H1 (cell line): ENCODE results near the gene COL6A1. TPM values are rescaled to one million over a fixed set of nuclear protein-coding genes. Genes with fewer than 3 reads are reported as not detected.

Experiments used
- CTCF ChIA-PET: fragments of 300-600 bp; sonication (Branson Sonifier 250); formaldehyde crosslinking; loops from one replicate; lab custom pipeline; 2021; ENCODE audit not compliant: partially characterized antibody; lab: Charles Lee
- POLR2A ChIA-PET: fragments of 300-600 bp; sonication (Branson Sonifier 250); formaldehyde crosslinking; loops from one replicate; lab custom pipeline; 2021; ENCODE audit warnings: inconsistent platforms; ENCODE audit not compliant: partially characterized antibody; lab: Charles Lee
- DNase-seq, 2 experiments: peaks; one replicate each; pipeline versions ENCODE4 v3.0.0 to v3.0.0-alpha.2; 2010 to 2022; ENCODE audit warnings: low spot score in 2 of 2, low read depth in 1 of 2, mixed read lengths in 1 of 2
- FAIRE-seq: peaks from 2 replicates; lab custom pipeline; 2011; peaks lifted over from hg19 to GRCh38; lab: Jason Lieb, UNC
- H2AFZ ChIP-seq: 2 replicates; pipeline ENCODE4 v1.8.1; 2012; ENCODE audit warnings: low read length, inconsistent platforms
- H2AK5ac ChIP-seq: 2 replicates; pipeline ENCODE4 v1.6.1; 2013; ENCODE audit warnings: low read depth, low read length
- H2BK120ac ChIP-seq: replicated peaks from 2 replicates; pipeline ENCODE3; 2013; ENCODE audit warnings: low read depth, low read length, inconsistent platforms
- H2BK12ac ChIP-seq: 2 replicates; pipeline ENCODE4 v1.6.1; 2013; ENCODE audit warnings: low read depth, low read length
- H2BK15ac ChIP-seq: 2 replicates; pipeline ENCODE4 v1.6.1; 2013; ENCODE audit warnings: low read length
- H2BK20ac ChIP-seq: 2 replicates; pipeline ENCODE4 v1.6.1; 2013; ENCODE audit warnings: low read length
- H2BK5ac ChIP-seq: 2 replicates; pipeline ENCODE4 v1.6.1; 2013; ENCODE audit warnings: low read depth, low read length
- H3K14ac ChIP-seq: 2 replicates; pipeline ENCODE4 v1.6.1; 2013; ENCODE audit warnings: inconsistent platforms; ENCODE audit not compliant: insufficient read length
- H3K18ac ChIP-seq: 2 replicates; pipeline ENCODE4 v1.6.1; 2013; ENCODE audit warnings: low read length; ENCODE audit errors: extremely low read depth
- H3K23ac ChIP-seq: 2 replicates; pipeline ENCODE4 v1.6.1; 2013; ENCODE audit warnings: inconsistent platforms; ENCODE audit not compliant: insufficient read length
- H3K23me2 ChIP-seq: 2 replicates; pipeline ENCODE4 v1.6.1; 2013; ENCODE audit warnings: low read depth, low read length
- H3K27ac ChIP-seq: 2 replicates; pipeline ENCODE4 v1.6.1; 2011; ENCODE audit warnings: low read depth, low read length, inconsistent platforms
- H3K27me3 ChIP-seq, 4 experiments: replicated peaks in 1 of 4; 1 replicate in 1 of 4; 2 replicates in 3 of 4; pipeline versions ENCODE4 v1.6.1 to v1.8.1; 2011 to 2013; ENCODE audit warnings: low read length in 3 of 4, mild to moderate bottlenecking in 3 of 4, inconsistent platforms in 2 of 4, mixed read lengths in 2 of 4, moderate library complexity in 1 of 4; ENCODE audit not compliant: control insufficient read depth in 3 of 4, insufficient read depth in 3 of 4; ENCODE audit errors: extremely low read depth in 1 of 4
- H3K36me3 ChIP-seq, 4 experiments: 2 replicates each; pipeline versions ENCODE4 v1.6.1 to v1.8.1; 2011 to 2013; ENCODE audit warnings: mild to moderate bottlenecking in 4 of 4, low read length in 3 of 4, moderate library complexity in 2 of 4, control low read depth in 1 of 4, inconsistent platforms in 1 of 4; ENCODE audit not compliant: insufficient read depth in 4 of 4, control insufficient read depth in 2 of 4
- H3K4ac ChIP-seq: replicated peaks from 2 replicates; pipeline ENCODE3; 2013; ENCODE audit warnings: low read length, low read depth, mixed read lengths, inconsistent platforms; ENCODE audit not compliant: insufficient read length
- H3K4me1 ChIP-seq, 4 experiments: replicated peaks in 1 of 4; 1 replicate in 1 of 4; 2 replicates in 3 of 4; pipeline versions ENCODE4 v1.6.1 to v1.8.1; 2011 to 2013; ENCODE audit warnings: low read length in 3 of 4, inconsistent platforms in 2 of 4, mixed read lengths in 1 of 4; ENCODE audit not compliant: insufficient read depth in 4 of 4, control insufficient read depth in 3 of 4
- H3K4me2 ChIP-seq, 2 experiments: 2 replicates each; pipeline versions ENCODE4 v1.6.1 to v1.8.1; 2011 to 2013; ENCODE audit warnings: low read depth in 2 of 2, low read length in 2 of 2, control low read depth in 1 of 2, inconsistent platforms in 1 of 2, mild to moderate bottlenecking in 1 of 2; ENCODE audit not compliant: insufficient read depth in 1 of 2
- H3K4me3 ChIP-seq, 4 experiments: fragments of 200-600, 300-600 bp in 1 of 4; sonication (generic), shearing (Covaris generic), sonication (Bioruptor Twin) in 1 of 4; 2 replicates each; pipeline versions ENCODE4 v1.5.1 to v1.8.1; 2011 to 2016; ENCODE audit warnings: low read length in 4 of 4, low read depth in 3 of 4, control low read depth in 2 of 4, inconsistent platforms in 2 of 4, mild to moderate bottlenecking in 2 of 4, mixed read lengths in 1 of 4, moderate library complexity in 1 of 4; ENCODE audit not compliant: insufficient read depth in 2 of 4; ENCODE audit errors: extremely low read depth in 1 of 4
- H3K56ac ChIP-seq: replicated peaks from 2 replicates; pipeline ENCODE3; 2013; ENCODE audit warnings: low read depth, mild to moderate bottlenecking, mixed read lengths, low read length, inconsistent platforms; ENCODE audit not compliant: insufficient read length
- H3K79me1 ChIP-seq: 2 replicates; pipeline ENCODE4 v1.6.1; 2013; ENCODE audit warnings: low read depth, low read length, control low read depth
- H3K79me2 ChIP-seq, 2 experiments: 2 replicates each; pipeline versions ENCODE4 v1.6.1 to v1.8.1; 2012 to 2013; ENCODE audit warnings: low read length in 2 of 2, mild to moderate bottlenecking in 2 of 2, inconsistent platforms in 1 of 2; ENCODE audit not compliant: insufficient read depth in 2 of 2, control insufficient read depth in 1 of 2
- H3K9ac ChIP-seq, 4 experiments: replicated peaks in 1 of 4; 1 replicate in 1 of 4; 2 replicates in 3 of 4; pipeline versions ENCODE4 v1.6.1 to v1.8.1; 2011 to 2013; ENCODE audit warnings: low read depth in 3 of 4, low read length in 3 of 4, control low read depth in 2 of 4, mild to moderate bottlenecking in 2 of 4, moderate library complexity in 2 of 4, inconsistent platforms in 1 of 4; ENCODE audit errors: extremely low read depth in 1 of 4
- H3K9me3 ChIP-seq, 2 experiments: 2 replicates each; pipeline versions ENCODE4 v1.6.1 to v1.8.1; 2012 to 2013; ENCODE audit warnings: mild to moderate bottlenecking in 2 of 2, moderate library complexity in 2 of 2, control low read depth in 1 of 2, inconsistent platforms in 1 of 2, low read depth in 1 of 2, low read length in 1 of 2, mixed read lengths in 1 of 2; ENCODE audit not compliant: insufficient read depth in 2 of 2
- H4K20me1 ChIP-seq, 2 experiments: replicated peaks in 1 of 2; 2 replicates each; pipeline versions ENCODE3 to v1.8.1; 2011 to 2013; ENCODE audit warnings: inconsistent platforms in 2 of 2, low read length in 2 of 2, mild to moderate bottlenecking in 1 of 2; ENCODE audit not compliant: insufficient read depth in 2 of 2, control insufficient read depth in 1 of 2
- H4K5ac ChIP-seq: 2 replicates; pipeline ENCODE4 v1.6.1; 2013; ENCODE audit warnings: low read length, low read depth, mixed read lengths, inconsistent platforms; ENCODE audit not compliant: insufficient read length
- H4K8ac ChIP-seq: 2 replicates; pipeline ENCODE4 v1.8.0; 2013; ENCODE audit warnings: mild to moderate bottlenecking, moderate library complexity, low read length, inconsistent platforms; ENCODE audit not compliant: insufficient read depth; ENCODE audit errors: extremely low read depth
- H4K91ac ChIP-seq: replicated peaks from 2 replicates; pipeline ENCODE3; 2013; ENCODE audit warnings: low read length, mixed read lengths, inconsistent platforms; ENCODE audit not compliant: insufficient read length
- RFX5 ChIP-seq: IDR thresholded peaks from 2 replicates; pipeline ENCODE4 v1.6.1; 2011; ENCODE audit warnings: low read depth, low read length, improper control_type of control experiment, borderline replicate concordance
- WGBS, 2 experiments: shearing (Covaris generic) in 1 of 2; methylation state at CpG; one replicate each; pipeline versions ENCODE4 v1.1.6 to v1.1.7; 2013 to 2015; ENCODE audit warnings: low lambda C conversion rate in 2 of 2, mixed read lengths in 2 of 2, inconsistent platforms in 1 of 2, low coverage in 1 of 2, missing lambda C conversion rate in 1 of 2; ENCODE audit not compliant: insufficient replicate concordance in 2 of 2, insufficient coverage in 1 of 2, insufficient read length in 1 of 2; ENCODE audit errors: extremely low coverage in 1 of 2, missing lambda C conversion rate in 1 of 2; 5-methylcytosine and 5-hydroxymethylcytosine counted together
- polyA plus RNA-seq, 7 experiments: library from polyadenylated mRNA; depleted of rRNA in 3 of 7; stranded (reverse) in 5 of 7; unstranded in 2 of 7; fragments of >200 nt in 5 of 7; fragments of 200-250 nt in 2 of 7; gene quantifications; 1 replicate in 5 of 7; 2 replicates in 1 of 7; 4 replicates in 1 of 7; pipeline versions ENCODE4 v1.2.1 to v1.2.3, GENCODE V29; 2011 to 2013; ENCODE audit warnings: missing spikeins in 2 of 7, mixed read lengths in 2 of 7
- total RNA-seq: library from RNA; stranded (reverse); fragmentation: NEBNext Ultra II Directional; extraction: Animal tissue kit (Norgen Biotek cat#: 25700); gene quantifications from 2 replicates; pipeline ENCODE4 v1.2.1, GENCODE V29; 2021

The COL6A1 gene
- total and polyA plus RNA-seq, 2 of the 8 experiments (the other 6 are each of a cell fraction or from before 2014, with no cell fraction given), result 100 to 115 TPM

DNA sequence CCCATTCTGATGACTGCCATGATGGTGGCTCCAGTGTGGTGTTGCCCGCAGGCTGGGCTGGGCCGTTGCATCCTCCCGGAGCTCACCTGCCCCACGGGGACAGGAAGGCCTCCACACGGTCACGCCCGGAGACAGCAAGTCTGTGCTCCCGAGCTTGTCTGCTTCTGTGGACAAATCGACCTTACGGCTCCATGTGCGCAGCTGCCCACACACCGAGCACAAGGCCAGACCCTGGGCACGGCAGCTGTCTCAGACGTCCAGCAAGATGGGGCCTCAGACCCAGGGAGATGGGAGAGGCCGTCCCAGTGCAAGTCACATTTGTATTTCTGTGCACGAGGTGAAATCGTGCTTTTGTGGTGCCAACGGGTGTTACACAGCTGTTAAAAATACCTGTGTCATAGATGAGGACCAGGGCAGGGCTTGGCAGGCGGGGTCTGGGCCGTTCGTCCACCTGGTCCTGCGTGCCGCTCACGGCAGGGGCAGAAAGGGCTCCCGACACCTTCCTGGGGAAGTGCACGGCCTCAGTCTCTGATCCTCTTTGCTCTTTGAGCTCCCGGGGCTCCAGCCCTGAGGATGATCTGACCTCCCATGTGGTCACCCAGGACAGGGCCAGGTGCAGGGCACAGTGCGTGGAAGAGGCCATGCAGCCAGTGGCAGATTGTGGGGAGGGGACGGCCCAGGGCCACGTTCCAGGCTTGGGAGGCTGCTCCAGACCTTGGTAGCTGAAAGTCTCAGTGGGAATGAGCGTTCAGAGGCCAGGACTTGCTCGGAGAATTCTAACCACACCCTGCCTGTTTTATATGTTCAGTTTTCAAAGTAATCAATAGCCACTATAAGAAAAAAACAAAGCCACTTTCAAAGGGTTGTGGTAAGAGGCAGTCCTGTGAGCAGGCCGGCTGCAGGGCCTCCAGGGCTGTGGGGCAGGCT lies 13.5 kb downstream of the COL6A1 start:
- WGBS, 2 experiments, result 85% methylated on average over 32 of the region's 33 CpGs; no CpG with 5 or more reads in 1 of the 2 experiments
- Histone ChIP-seq H3K36me3 (peaks cover 4 to 62% (median 9%) of the 10 kb centered on the region in 4 experiments; a peak in 4 of 8 replicates), H4K8ac (no peak overlapping the region), H3K18ac (no peak overlapping the region), H3K27me3 (no peaks in the 10 kb centered on the region), H3K9ac (no peak overlapping the region), H2AFZ (no peak overlapping the region), H3K9me3 (no peaks in the 10 kb centered on the region), H2BK20ac (no peak overlapping the region), H2BK12ac (no peak overlapping the region), H2BK15ac (no peak overlapping the region), H3K23ac (no peak overlapping the region), H3K23me2 (no peaks in the 10 kb centered on the region), H3K79me1 (no peaks in the 10 kb centered on the region), H3K14ac (no peak overlapping the region), H3K4me2 (no peak overlapping the region), H3K56ac (no peak overlapping the region), H3K4me3 (no peak overlapping the region), H3K79me2 (no peaks in the 10 kb centered on the region), H2BK5ac (peak overlapping the region; percentile 60; the same call in 1 of the 2 replicates), H3K27ac (no peak overlapping the region), H3K4ac (no peak overlapping the region), H4K91ac (no peak overlapping the region), H2BK120ac (no peak overlapping the region), H2AK5ac (no peak overlapping the region)
- POLR2A ChIA-PET, result interaction anchor here (0.7 to 1.5 kb wide), 2 partner anchors 16 to 22 kb away, joined by 3 to 4 read pairs; no protein-coding TSS in a partner anchor
- DNase-seq, result no peak
- no peak for FAIRE-seq
- no peak for TF ChIP-seq RFX5
- TF ChIP-seq, all 59 proteins: peak for 0
- CTCF ChIA-PET, result interaction anchor here (0.8 kb wide), 1 partner anchor 120 kb away, joined by 3 read pairs; no protein-coding TSS in a partner anchor
- Histone ChIP-seq H3K4me1 (no peaks in the 10 kb centered on the region), H4K5ac (no peak overlapping the region), H4K20me1 (peaks cover 0 to 10% of the 10 kb centered on the region in 2 experiments)
